A204.1 (cell line): ENCODE results near the gene ITGA6.

Source experiments
- FAIRE-seq: peaks from 2 replicates; lab custom pipeline; 2012; peaks lifted over from hg19 to GRCh38; lab: Jason Lieb, UNC

Gene ITGA6

GRCh38 chr2:172440795-172441194 is 13.4 kb downstream of the ITGA6 start:
- no peak for FAIRE-seq

DNA sequence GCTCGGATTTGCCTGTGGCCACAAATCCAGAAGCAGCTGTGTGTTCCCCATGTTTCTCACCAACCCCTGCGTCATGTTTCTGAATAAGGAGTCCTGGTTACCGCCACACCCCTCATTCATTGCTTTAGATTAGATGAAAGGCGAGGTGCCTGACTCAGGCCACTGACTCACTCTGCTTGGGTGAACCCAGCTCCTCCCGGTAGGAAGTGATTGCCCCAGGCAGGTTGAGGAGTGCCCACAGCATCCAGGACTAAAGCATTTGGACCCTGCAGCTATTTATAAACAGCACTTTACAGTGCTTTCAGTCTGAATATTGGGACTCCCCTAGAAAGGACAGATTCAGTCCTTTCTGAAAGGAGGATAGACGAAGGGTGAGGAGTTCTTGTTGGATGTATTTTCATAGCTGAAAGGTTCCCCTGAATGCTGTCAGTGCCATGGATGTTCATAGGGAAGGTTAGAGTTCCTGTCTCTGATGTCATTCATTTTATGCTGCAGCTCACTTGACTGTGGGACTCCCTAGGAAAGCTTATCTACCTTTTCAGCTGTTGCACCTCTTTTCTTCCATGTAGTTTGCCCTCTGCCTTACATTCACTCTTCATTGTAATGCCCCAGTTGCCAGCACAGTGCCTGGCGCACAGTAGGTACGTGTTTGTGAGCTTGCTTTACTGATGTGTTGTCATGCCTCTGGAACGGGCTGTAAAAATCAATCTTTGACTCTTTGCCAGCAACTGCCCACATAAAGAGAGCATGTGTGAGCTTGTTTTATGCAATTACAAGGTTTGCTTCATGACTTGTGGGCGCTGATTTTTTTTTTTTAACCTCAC is 14.9 kb downstream of the ITGA6 start:
- FAIRE-seq = no peak

DNA sequence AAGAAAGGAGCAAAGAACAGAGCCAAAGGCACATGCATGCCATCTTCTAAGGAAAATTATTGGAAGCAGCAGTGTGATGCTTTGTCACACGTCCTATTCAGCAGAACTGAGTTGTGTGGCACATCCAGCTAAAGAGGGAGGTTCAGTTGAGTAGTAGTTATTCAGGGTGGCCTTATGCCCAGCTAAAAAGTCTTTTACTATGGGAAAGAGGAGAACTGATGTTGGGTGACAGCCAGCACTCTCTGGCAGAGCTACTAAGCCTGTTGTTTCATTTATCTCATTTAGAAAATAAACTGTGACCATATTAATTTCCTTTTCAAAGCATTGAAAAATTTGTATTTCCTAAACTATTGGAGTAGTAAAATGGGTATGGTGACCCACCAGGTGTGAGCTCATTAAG is 18.5 kb downstream of the ITGA6 start:
- FAIRE-seq = no peak

GRCh38 chr2:172446474-172447063 is 19.2 kb downstream of the ITGA6 start:
- no peak for FAIRE-seq

DNA sequence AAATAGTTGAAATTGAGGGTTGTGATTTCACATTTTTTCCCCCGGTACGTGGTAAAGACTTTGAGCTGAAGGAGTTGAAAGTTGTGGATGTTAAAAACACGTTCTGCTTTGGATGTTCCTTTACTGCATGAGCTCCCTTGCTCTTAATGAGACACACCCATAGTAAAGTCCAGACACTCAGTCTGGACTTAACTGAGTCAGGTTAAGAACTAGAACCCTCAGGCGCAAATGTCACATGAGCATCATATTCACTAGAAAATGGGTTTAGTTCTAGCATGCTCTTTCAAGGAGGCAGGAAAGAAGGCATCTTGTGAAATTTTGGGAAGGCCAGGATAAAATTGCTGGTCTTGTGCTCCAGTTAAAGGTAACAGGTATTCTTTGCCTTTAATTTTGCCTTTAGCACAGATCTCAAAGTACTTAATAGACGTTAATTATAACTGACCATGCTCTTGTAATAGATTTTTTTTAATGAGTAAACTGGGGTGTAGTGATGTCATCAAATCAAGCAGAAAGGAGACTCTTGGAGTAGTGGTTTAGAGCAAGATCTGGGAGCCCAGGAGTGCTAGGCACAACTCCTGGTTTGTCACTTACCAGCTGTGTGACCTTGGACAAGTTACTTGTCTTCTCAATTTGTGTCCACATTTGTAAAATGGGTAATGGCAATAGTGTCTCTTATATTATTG is 20.6 kb downstream of the ITGA6 start:
- FAIRE-seq = no peak

DNA sequence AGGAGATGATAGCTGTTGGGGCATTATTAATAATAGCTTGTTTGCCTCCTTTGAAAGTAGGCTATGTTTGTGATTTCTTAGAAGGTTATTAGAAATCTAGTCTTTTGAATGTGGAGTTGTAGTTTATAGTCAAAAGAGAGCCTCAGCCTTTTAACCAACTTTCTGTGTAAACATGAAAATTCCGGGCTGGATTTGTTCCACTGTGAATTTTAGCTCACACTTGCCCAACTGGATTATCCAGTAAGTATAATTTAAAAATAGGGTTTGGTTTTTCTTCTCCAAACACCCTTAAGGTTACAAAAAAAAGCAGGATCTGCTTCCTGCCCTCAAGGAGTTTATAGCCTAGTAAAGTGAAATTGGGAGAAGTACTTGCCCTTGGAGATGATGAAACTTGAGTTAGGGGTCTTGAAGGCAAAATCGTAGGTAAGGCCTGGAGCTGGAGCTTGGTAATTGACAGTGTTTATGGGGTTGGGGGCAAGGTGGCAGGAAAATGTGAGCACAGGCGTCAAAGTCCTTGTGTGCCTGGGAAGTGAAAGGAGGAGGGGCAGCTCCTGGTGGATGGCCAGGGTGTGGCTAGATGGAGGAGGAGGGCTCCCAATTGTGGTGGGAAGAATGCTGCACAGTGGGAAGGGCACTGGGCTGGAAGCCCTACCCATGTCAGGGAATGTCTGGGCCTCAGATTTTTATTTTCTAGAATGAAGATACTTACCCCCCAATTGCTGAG is 21.3 kb downstream of the ITGA6 start:
- no peak for FAIRE-seq

- FAIRE-seq = no peak
Measured at GRCh38 chr2:172449911-172450550, 22.6 kb downstream of the ITGA6 start.

DNA sequence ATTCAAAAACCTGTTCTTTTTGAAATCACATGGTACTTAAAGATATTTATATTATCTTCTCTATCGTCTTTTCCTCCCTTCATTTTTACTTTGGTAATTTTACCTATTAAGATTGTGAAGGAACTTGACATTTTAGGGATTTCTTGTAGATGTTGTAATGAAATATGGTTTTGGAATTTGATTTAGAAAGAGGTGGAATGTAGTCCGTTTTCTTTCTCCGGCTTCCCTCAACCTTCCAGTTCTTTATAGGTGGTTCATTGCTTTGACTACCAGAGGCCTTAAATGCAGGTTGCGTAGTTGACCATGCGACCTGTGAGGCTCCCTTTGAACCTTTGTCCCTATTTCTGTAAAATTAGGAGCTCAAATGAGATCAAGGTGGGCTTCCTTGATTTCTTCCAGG is 24.5 kb downstream of the ITGA6 start:
- FAIRE-seq = no peak

DNA sequence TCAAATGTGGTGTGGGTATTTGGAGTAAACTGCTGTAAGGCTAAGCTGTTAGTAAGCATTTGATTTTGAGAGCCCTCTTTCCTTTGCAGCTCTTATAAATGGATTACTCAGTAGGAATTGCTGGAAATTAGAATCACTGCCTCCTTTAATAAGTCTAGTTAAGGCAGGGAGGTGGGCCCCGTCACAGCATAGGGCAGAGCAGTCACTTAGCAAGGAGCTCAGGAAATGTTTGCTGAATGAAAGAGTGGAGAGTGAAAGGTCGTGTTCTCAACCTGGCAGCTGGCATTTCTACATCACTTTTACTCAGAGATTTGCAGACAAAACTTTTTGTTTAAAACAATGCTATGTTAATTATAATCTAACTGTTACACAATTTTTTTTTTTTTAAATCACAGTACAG is 25.5 kb downstream of the ITGA6 start:
- FAIRE-seq = no peak

GRCh38 chr2:172454404-172455120 is 27.2 kb downstream of the ITGA6 start:
- no peak for FAIRE-seq

GRCh38 chr2:172455121-172455515 is 27.7 kb downstream of the ITGA6 start:
- FAIRE-seq = no peak

- no peak for FAIRE-seq
Measured at GRCh38 chr2:172456002-172456401, 28.6 kb downstream of the ITGA6 start.

GRCh38 chr2:172457536-172457935 is 30.1 kb downstream of the ITGA6 start:
- FAIRE-seq = no peak

DNA sequence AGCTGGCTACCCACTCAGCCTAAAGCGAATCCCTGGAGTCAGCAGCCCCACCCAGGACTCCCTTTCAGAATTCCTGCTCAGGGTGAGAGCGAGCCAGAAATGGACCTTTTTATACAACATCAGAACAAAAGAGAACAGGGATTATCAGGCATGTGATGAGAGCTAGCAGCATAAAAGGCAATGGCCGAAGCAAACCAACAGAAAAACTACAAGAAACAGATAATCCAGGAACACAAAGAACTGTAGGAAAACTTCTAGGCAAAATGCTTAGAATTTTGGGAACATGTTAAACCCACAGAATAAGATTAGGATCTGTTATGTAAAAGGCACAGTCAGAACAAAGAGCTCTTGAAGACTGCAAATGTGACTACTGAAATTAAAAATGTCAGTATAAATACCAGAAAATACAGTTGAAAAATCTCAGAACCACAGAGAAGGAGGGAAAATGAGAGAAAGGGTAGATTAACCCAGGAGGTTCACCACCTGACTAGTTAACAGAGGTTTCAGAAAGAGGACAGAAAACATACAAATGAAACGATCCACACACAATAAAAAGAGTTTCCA is 31.3 kb downstream of the ITGA6 start:
- no peak for FAIRE-seq

GRCh38 chr2:172460780-172461201 is 33.4 kb downstream of the ITGA6 start:
- FAIRE-seq = no peak

DNA sequence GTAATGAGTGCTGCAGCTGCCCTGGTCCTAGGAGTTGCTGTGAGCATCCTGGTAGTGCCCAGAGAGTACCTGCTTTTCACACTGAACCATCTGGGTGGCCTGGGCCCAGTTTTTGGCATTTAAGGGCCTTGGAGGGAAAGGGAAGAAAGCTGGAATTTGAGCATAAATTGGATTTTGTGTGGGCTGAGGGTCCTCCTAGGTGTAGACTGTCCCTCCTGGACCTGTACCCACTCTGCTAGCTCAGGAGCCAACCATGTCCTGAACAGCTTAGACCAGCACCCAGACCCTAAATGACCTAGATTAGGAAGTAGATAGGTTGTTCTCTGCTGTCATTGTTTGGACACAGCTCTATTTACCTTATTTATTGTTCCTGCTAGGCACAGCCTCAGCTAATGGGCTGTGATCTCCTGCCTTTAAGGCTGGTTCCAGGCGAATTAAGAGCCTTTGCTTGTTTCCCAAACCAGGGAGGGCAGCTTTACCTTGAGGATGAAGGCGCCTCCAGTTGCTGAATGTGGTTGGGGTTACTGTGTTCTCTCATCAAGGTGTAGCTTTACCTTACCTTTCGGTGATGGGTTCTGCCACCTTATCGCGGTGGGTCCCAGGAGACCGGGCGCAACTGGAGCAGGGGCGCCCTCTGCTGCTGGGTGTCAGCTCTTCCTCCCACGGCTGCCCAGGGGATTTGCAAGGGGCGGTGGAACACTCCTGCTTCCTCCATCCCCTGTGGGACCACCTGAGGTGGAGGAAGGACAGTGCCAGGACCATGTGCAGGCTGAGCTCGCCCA is 34.4 kb downstream of the ITGA6 start:
- FAIRE-seq = no peak

- FAIRE-seq = no peak
Measured at GRCh38 chr2:172462373-172462848, 35.0 kb downstream of the ITGA6 start.

GRCh38 chr2:172462849-172463381 is 35.5 kb downstream of the ITGA6 start:
- FAIRE-seq = no peak

DNA sequence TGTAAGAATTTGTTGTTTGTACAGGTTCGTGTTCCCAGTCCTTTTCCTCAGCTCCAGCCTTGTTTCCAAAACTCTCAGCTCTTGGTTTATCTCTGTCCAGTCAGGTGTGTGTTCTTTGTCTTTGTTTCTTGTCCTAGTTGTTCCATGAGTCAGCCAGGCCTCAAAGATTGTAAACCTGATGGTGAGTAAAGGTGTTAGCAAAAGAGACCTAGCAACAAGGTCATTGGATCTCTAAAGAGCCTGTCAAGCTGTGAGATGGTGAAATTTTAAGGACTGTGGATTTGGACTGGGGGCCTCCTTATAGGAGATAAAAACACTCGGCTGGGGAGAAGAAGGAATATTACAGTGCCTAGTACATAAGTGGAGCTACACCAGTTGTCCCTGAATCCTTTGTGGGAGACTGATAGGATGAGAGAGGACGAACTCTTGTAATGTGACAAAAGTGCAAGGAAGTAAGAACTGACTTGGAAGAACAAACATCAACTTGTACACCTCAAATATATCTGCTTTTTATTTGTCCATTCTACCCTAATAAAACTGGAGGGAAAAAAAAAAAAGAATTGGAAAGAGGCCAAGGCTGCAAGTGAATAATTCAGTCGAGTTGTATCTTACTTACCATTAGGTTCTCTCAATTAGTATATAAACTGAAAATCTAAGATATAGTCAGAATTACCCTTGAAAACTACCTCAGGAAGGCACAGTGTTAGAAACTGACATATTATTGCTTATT is 37.2 kb downstream of the ITGA6 start:
- FAIRE-seq = no peak
